Measurements from ENCODE around the gene GABBR2.

- no peak for TF ChIP-seq YY1 (IDR thresholded peaks at IDR 0.05; ENCODE audit: low read depth)
- TF ChIP-seq TEAD4 (IDR thresholded peaks at IDR 0.05): no peak
- no peak for TF ChIP-seq TCF12 (IDR thresholded peaks at IDR 0.05; ENCODE audit: low read depth)
- TF ChIP-seq MAX (IDR thresholded peaks at IDR 0.05): no peak
- TF ChIP-seq TAF1 (IDR thresholded peaks at IDR 0.05; ENCODE audit: low read depth): no peak
- TF ChIP-seq USF1 (IDR thresholded peaks at IDR 0.05): no peak
- no peak for TF ChIP-seq REST (IDR thresholded peaks at IDR 0.05; ENCODE audit: low read depth)
- TF ChIP-seq RAD21 (IDR thresholded peaks at IDR 0.05; ENCODE audit: low read depth): no peak
- no peak for TF ChIP-seq CEBPB (IDR thresholded peaks at IDR 0.05)
- TF ChIP-seq EP300 (IDR thresholded peaks at IDR 0.05; ENCODE audit: borderline replicate concordance): no peak
- no peak for TF ChIP-seq ZBTB7A (IDR thresholded peaks at IDR 0.05; ENCODE audit: low read depth)
- no peak for TF ChIP-seq NFIC (IDR thresholded peaks at IDR 0.05)
- TF ChIP-seq EGR1 (IDR thresholded peaks at IDR 0.05): no peak
Observed at GRCh38 chr9:98576354-98576753, 132.4 kb downstream of the GABBR2 start.
